Raji (cell line): ENCODE measurements around the gene TAC3.

Source experiments
- POLR2A ChIP-seq: IDR thresholded peaks from 2 replicates; pipeline ENCODE4 v1.6.1; 2011; ENCODE audit warnings: low read depth, low read length, control low read depth; ENCODE audit not compliant: insufficient read depth

The TAC3 gene

GRCh38 chr12:57012600-57013465 is 3.5 kb downstream of the TAC3 start:
- no peak for TF ChIP-seq POLR2A

- TF ChIP-seq POLR2A, result no peak
These were observed 4.6 kb downstream of the TAC3 start for GRCh38 chr12:57011438-57012424.

- TF ChIP-seq POLR2A, result no peak
These were observed 5.6 kb downstream of the TAC3 start for GRCh38 chr12:57010627-57011247.

- no peak for TF ChIP-seq POLR2A
These were observed 6.2 kb downstream of the TAC3 start for GRCh38 chr12:57009949-57010626.

- no peak for TF ChIP-seq POLR2A
These were observed 8.2 kb downstream of the TAC3 start for GRCh38 chr12:57008178-57008577.

- no peak for TF ChIP-seq POLR2A
These were observed 9.4 kb downstream of the TAC3 start for GRCh38 chr12:57006809-57007475.

- peak; percentile 67 for TF ChIP-seq POLR2A
These were observed 10.1 kb downstream of the TAC3 start, which contains the start of gene ZBTB39 for GRCh38 chr12:57005980-57006808. Gene ZBTB39 (minus strand): TSS chr12:57006546. CDS start chr12:57004917, 1,629 bp downstream.

- no peak for TF ChIP-seq POLR2A
These were observed 11.7 kb downstream of the TAC3 start for GRCh38 chr12:57004651-57005050.

GRCh38 chr12:57003395-57003794 is 12.9 kb downstream of the TAC3 start:
- TF ChIP-seq POLR2A, result no peak

GRCh38 chr12:57001448-57001906 is 14.9 kb downstream of the TAC3 start:
- no peak for TF ChIP-seq POLR2A

- TF ChIP-seq POLR2A, result no peak
These were observed 15.9 kb downstream of the TAC3 start for GRCh38 chr12:57000393-57000792.

GRCh38 chr12:56999456-56999855 is 16.9 kb downstream of the TAC3 start:
- no peak for TF ChIP-seq POLR2A

GRCh38 chr12:56998981-56999380 is 17.3 kb downstream of the TAC3 start:
- no peak for TF ChIP-seq POLR2A

- TF ChIP-seq POLR2A, result no peak
These were observed 18.0 kb downstream of the TAC3 start for GRCh38 chr12:56998316-56998715.
